M059J (cell line): ENCODE data around the gene CDHR1. TPM values are rescaled to one million over a fixed set of nuclear protein-coding genes. Genes with fewer than 3 reads are reported as not detected.
"Not testable (repeated sequence)": the region's sequence is repeated elsewhere in the genome, so short reads cannot be mapped to it uniquely, and the experiment has no call there.

Experiments
- DNase-seq: peaks from one replicate; pipeline ENCODE4 v3.0.0-alpha.2; 2012; ENCODE audit warnings: low read depth
- total RNA-seq: library from RNA; depleted of rRNA; stranded (reverse); fragments of >200 nt; shearing (Covaris generic); gene quantifications from 2 replicates; pipeline ENCODE4 v1.2.3, GENCODE V29; 2014; rRNA removed

The CDHR1 gene
- not detected in 2 replicates for total RNA-seq

DNA sequence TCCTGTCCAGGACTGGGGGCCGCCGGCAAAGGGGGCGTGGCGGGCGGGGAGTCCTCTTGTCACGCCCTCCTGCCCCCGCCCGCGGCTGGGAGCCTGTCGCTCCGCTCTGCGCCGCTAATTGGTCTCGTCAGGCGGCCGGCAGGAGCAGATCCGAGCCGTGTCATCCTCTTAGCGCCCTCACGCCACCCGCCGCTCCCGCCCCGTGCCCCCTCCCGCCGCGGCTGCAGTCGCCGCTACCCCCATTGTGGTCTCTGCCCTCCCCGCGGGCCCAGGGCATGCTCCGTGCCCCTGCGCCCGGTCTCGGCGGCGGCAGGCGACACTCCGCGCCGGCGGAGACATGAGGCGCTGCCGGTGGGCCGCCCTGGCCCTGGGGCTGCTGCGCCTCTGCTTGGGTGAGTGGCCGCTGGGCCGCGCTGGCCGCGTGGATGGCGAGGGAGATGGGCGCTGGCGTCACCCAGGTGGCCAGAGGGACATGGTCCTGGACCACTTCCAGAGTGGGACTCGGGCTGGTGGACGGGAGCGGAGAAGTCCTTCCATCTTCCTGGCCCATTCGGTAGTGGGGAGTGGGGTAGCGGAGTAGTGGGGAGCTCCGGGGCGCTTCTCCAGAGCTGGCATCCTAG, at the start of gene CDHR1:
Gene CDHR1 (plus strand): TSS at position 114 of the 620 bp plus-strand sequence. CDS start 224 bp downstream, at position 338.
- DNase-seq, result no peak

DNA sequence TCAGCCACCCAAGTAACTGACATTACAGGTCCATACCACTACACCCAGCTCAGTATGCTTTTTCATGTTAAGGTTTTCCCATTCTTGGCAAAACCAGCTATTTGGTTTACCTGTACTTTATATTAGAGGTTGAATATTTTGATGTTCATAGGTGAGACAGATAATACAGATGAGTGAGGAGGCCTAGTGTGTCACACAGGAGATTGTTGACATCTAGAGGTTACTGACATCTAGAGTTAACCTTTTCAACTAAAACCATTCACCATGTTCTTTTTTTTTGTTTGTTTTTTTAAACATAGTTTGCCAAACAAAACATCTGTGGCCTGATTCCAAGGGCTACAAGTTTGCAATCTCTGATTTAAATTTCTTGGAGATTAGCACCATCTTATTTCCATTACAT, 47.0 kb upstream of the CDHR1 start:
- no peak for DNase-seq

DNA sequence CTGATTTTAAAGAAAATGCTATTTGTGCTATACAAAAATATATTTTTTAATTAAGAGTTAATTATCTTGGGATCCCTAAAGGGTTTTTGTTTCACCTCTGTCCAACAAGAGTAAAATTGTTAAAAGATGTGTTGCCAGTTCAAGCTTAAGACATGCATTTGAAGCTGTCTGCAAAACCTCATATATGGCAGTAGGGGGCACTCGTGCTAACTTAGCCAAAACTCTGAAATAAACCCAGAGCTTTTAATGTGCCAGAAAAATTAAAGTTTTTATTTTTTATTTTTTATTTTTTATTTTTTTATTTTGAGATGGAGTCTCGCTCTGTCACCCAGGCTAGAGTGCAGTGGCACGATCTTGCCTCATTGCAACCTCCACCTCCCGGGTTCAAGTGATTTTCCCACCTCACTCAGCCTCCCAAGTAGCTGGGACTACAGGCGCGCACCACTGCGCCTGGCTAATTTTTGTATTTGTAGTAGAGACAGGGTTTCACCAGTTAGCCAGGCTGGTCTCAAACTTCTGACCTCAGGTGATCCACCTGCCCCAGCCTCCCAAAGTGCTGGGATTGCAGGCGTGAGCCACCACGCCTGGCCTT, 46.2 kb upstream of the CDHR1 start:
- peak; percentile 19 for DNase-seq

- no peak for DNase-seq
Measured at GRCh38 chr10:84149854-84150253, 44.5 kb upstream of the CDHR1 start.

GRCh38 chr10:84152769-84153168, 41.6 kb upstream of the CDHR1 start:
- no peak for DNase-seq

DNA sequence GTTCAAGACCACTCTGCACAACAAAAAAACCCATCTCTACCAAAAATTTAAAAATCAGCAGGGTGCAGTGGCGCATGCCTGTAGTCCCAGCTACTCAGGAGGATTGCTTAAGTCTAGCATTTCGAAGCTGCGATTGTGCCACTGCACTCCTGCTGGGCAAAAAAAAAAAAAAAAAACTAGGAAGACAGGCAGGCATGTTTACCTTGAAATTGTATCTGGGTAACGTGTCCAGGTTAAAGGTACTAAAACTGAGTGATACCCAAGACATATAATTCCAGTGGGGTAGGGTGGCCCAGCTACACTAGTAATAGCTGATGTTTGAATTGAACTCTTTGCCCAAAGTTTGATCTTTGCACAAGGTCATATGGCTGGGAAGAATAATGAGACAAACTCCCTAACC, 38.8 kb upstream of the CDHR1 start:
- DNase-seq, result no peak

DNA sequence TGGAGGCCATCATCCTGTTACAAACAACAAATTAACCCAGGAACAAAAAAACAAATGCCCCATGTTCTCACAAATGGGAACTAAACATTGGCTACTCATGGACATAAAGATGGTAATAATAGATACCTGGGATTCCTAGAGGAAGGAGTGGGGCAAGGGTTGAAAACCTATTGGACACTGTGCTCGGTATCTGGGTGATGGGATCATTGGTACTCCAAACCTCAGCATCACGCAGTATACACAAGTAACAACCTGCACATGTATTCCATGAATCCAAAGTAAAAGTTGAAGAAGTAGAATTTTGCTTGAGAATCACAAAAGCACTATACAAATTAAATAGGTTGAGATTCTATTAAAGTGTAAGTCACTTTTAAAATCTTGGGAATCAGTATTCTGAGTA, 38.3 kb upstream of the CDHR1 start:
- no peak for DNase-seq

DNA sequence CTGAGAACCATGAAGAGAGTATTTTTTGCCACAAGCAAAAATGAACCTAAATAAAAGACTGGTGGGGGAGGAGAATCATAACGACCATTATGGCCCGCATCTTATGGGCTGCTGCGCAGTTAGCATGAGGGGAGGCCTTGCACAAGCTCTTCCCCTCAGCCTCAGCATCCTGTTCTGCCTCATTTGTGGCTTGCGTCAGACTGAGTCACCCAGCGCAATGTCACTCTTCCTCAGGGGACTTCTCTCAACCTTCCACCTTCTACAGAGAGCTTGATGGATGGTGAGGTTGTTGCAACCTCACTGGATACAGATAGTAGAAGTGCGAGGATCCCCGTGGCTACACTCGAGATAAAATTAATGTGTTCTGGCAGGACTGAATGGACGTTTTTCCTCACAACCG, 37.6 kb upstream of the CDHR1 start:
- peak; percentile 5 for DNase-seq

- no peak for DNase-seq
Measured at GRCh38 chr10:84158061-84158460, 36.3 kb upstream of the CDHR1 start.

GRCh38 chr10:84158550-84158949, 35.8 kb upstream of the CDHR1 start:
- no peak for DNase-seq

DNA sequence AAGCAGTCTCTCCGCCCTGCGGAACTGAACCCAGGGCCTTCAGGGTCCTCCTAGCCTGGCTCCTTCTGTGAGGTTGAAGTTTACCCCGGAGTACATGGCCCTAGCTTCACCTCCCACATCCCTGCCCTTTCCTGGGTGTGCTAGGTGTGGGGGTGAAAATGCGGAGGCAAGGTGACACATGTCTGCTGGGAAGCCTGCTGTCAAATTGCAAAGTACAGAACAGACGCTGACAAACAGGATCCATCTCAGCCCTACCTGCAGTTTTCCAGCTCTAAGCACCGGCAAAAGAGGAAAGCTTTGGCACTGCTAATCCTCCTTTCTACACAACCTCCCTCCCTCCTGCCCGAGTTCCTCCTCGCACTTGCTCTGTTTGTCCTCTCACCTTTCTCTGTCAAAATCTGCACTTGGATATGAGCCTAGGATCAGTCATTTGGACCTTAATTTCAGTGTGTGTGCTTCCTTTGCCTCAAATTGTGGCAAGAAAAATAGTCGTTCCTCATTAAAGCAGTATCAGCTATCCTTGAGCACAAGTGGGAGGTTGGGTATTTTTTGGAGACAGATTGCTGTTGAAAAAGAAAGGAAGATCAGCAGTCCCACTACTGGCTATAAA, 35.2 kb upstream of the CDHR1 start:
- DNase-seq, result no peak

DNA sequence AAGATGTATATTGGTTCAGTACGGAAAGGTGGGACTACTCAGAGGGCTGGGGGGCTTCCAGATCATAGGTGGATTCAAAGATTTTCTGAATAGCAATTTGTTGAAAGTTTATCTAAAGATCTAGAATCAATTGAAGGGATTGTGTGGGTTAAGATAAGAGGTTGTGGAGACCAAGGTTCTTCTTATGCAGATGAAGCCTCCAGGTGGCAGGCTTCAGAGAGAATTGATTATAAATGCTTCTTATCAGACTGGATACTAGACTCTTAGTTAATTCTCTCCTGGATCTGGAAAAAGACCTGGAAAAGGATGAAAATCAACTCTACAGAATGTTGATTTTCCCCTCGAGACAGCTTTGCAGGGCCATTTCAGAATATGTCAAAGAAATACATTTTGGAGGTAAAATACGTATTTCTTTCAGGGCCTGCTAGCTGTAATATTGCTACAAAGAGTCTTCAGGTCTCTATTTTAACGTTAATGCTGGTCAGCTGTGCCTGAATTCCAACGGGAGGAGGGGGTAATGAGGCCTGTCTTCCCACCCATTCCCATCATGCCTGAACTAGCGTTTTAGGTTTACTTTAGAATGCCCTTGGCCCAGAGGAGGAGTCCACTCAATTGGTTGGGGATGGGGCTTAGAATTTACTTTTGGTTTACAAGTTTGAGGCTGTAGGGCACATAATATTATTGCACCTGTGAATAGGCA, 33.5 kb upstream of the CDHR1 start:
- no peak for DNase-seq

GRCh38 chr10:84163996-84164395, 30.3 kb upstream of the CDHR1 start:
- no peak for DNase-seq

- no peak for DNase-seq
Measured at GRCh38 chr10:84164442-84164841, 29.9 kb upstream of the CDHR1 start.

- no peak for DNase-seq
Measured at GRCh38 chr10:84166620-84167288, 27.6 kb upstream of the CDHR1 start.

- not testable (repeated sequence) for DNase-seq
Measured at GRCh38 chr10:84167289-84167653, 27.1 kb upstream of the CDHR1 start.

DNA sequence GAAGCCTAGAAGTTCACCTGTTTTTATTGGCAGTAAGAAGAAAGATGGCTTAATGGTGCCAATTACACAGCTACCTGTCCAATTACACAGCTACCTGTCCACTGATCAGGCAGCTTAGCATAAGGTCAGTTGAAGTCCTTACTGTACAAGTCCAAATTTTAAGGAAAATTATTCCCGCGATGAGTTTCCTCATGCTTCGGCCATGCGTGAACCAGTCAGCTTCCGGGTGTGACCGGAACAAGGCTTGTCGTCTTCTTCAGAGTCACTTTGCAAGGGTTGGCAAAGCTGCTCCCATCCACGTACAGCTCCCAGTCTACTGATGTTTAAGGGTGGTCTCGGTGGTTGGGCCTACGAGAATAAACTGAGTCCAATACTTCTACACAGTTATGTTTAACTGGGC, 26.0 kb upstream of the CDHR1 start:
- not testable (repeated sequence) for DNase-seq

DNA sequence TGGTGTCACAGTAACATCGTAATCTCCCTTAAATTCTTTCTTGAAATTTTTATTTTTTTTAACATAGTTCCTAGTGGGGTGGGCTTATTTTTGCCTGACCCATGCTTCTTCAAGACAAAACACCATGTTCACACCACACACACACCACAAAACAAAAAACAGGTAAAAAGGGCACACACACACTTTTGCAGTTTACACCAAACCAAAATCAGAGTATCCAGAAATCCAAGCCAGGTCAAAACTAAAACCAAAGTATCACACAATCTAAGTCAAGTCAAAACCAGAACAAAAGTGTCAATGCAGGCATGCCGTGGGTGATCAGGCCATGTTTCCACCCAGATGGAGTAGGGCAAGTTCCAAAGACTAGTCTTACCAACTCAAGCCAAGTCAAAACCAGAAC, 23.1 kb upstream of the CDHR1 start:
- DNase-seq, result not testable (repeated sequence)

GRCh38 chr10:84171700-84172466, 22.5 kb upstream of the CDHR1 start:
- DNase-seq, result not testable (repeated sequence)

- DNase-seq, result no peak
Measured at GRCh38 chr10:84172467-84173356, 21.6 kb upstream of the CDHR1 start.
